ENCODE data around the gene GRIN2C.

GRIN2C gene

DNA sequence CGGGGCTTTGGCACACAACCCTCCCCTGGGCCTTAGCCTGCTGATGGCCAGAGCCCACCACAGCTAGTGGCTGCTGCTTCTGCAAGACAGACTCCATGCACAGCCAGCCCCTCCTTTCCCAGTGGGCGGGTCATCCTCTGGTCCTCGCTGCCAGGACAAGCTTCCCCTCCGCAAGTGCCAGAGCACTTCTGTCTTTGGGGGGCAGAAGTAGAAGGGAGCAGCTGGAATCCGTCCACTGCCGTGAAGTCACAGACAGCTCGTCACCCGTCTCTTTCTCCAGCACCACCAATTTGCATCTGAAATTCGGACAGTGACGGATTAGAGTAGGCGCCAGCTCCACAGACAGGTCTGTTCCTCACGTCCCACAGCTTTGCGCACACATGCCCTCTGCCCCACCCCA is 52.2 kb downstream of the GRIN2C start:
- TF ChIP-seq ZFX (IDR thresholded peaks at IDR 0.05; ENCODE audit: borderline replicate concordance), result no peak
- TF ChIP-seq, protein P1, sequence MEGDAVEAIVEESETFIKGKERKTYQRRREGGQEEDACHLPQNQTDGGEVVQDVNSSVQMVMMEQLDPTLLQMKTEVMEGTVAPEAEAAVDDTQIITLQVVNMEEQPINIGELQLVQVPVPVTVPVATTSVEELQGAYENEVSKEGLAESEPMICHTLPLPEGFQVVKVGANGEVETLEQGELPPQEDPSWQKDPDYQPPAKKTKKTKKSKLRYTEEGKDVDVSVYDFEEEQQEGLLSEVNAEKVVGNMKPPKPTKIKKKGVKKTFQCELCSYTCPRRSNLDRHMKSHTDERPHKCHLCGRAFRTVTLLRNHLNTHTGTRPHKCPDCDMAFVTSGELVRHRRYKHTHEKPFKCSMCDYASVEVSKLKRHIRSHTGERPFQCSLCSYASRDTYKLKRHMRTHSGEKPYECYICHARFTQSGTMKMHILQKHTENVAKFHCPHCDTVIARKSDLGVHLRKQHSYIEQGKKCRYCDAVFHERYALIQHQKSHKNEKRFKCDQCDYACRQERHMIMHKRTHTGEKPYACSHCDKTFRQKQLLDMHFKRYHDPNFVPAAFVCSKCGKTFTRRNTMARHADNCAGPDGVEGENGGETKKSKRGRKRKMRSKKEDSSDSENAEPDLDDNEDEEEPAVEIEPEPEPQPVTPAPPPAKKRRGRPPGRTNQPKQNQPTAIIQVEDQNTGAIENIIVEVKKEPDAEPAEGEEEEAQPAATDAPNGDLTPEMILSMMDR (IDR thresholded peaks at IDR 0.05), result no peak
- no peak overlapping the region for H3K27ac ChIP-seq

DNA sequence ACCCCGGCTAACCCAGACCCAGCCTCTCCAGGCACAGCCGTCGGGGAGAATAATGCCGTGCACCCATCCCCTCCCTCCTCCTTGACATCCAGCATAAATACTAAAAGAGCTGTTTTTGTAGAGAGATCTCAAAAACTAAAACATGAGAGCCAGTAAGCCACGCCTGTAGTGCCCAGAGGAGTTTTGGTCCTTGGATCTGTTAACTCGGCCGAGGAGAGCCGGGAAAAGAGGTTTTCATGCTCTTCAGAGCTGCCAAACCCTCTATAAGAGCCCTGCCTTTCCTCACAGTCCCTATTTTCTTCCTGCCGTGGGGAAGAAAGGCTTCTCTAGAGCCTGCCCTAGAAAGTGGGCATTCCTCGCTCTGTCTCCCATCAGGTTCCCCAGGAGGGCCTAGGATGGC is 53.4 kb downstream of the GRIN2C start:
- TF ChIP-seq, protein P1 (IDR thresholded peaks at IDR 0.05), result no peak
- no peak for TF ChIP-seq ZFX (IDR thresholded peaks at IDR 0.05; ENCODE audit: borderline replicate concordance)
- no peak overlapping the region for H3K27ac ChIP-seq

DNA sequence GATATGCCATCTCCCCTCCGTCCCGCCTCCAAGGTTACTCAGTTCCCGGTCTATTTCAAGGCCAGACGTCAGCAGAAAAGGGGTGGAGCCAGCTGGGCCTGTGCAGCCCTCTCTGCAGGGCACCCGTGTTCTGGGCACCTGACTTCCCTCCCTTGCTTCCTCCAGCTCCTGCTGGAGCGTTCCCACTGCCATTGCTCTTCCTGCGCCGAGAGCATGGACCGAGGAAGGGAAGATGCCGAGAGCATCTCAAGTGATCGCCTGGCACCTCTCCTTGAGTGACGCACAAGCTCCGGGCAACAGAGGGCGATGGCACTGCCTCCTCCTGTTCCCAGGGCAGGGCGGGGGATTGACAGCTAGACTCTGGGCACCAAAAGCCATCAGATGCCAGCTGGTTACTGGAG is 54.1 kb downstream of the GRIN2C start:
- TF ChIP-seq, protein P1 (IDR thresholded peaks at IDR 0.05), result no peak
- TF ChIP-seq ZFX (IDR thresholded peaks at IDR 0.05; ENCODE audit: borderline replicate concordance), result no peak

DNA sequence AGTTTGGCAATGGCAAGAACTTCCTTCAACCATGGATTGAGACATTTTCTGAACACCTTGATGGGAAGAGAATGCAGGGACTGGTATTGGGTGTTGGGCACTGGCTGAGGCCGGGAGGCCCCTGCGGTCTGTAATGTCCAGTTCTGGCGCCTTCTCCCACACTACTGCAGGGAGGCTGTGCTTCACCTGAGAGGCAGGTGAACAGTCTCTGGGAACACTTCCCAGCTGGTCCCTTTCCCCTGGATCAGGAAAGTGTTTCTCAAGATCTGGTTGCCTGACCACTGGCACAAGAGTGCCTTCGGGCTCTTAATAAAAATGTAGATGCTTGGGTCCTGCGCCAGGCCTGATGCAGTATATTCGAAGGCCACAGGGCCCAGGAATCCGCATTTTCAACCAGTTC is 55.0 kb downstream of the GRIN2C start:
- H3K27ac ChIP-seq, result no peak overlapping the region
- TF ChIP-seq, protein P1 (IDR thresholded peaks at IDR 0.05), result no peak
- no peak for TF ChIP-seq ZFX (IDR thresholded peaks at IDR 0.05; ENCODE audit: borderline replicate concordance)

More for the DNA sequence above, 54.1 kb downstream of the GRIN2C start:
- no peak overlapping the region for H3K27ac ChIP-seq

DNA sequence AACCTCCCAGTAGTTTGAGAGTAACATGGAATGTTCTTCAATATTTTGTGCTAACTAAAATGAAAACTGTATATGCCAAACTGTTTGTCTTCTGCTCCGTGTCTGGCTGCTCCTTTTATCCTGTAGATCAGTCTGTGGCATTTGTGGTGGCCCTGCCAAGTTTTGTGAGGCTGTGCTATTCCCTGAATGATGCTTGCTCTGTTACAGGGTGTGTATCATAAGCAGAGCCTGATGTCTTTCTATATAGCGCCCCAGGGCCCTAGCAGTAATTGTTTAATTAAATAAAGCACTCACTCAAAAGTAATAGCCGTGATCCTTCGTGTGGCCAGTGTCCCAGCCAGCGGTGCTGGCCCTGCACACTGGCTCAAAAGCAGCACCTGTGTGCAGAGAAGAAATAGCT is 55.7 kb downstream of the GRIN2C start:
- TF ChIP-seq ZFX (IDR thresholded peaks at IDR 0.05; ENCODE audit: borderline replicate concordance), result no peak
- H3K27ac ChIP-seq, result no peak overlapping the region

DNA sequence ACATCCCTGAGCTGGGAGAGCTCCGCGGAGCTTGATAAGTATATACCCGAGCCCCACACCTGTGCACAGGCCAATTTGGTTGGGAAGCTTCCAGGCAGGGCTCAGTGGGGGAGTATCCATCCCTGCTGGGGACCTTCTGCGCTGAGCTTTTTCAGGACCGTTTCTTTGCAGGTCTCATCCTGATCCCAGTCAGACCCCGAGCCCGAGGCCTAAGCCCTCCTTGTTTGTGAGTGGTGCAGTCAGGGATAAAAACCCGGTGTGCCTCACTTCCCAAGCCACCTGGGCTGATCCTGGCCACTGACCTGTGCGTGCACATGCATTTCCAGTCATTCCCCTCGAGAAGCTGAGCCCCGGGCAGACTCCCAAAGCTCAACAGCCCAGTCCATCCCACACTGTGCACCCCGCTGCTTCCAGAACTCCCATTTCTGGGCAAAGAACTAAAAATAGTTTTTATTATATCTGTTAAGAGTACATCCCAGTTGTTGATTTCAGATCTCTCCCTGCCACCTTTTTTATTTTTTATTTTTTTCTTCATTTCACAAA is 56.2 kb downstream of the GRIN2C start:
- TF ChIP-seq, protein P1 (IDR thresholded peaks at IDR 0.05), result no peak
- no peak for TF ChIP-seq ZFX (IDR thresholded peaks at IDR 0.05; ENCODE audit: borderline replicate concordance)

DNA sequence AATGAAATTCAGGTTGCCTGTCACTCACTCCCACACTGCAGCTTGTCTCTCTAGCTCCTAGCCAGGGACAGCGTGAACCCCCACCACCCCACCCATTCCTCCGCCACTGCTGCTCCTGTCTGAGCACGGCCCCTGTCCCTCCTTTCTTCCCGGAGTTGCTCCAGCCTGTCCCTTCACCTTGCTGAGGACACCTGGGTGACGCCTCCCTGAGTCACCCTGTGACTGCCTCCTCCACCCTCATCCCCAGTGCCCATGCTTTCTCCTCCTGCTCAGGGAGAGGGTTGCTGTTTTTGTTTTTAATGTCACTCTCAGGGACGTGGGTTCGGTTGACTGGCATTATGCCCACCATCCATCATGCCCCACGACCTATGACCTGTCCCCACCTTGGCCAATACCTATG is 57.8 kb downstream of the GRIN2C start:
- TF ChIP-seq, protein P1 (IDR thresholded peaks at IDR 0.05), result no peak
- TF ChIP-seq ZFX (IDR thresholded peaks at IDR 0.05; ENCODE audit: borderline replicate concordance), result no peak
- no peak overlapping the region for H3K27ac ChIP-seq

More for the DNA sequence above, 56.2 kb downstream of the GRIN2C start:
- H3K27ac ChIP-seq, result no peak overlapping the region

DNA sequence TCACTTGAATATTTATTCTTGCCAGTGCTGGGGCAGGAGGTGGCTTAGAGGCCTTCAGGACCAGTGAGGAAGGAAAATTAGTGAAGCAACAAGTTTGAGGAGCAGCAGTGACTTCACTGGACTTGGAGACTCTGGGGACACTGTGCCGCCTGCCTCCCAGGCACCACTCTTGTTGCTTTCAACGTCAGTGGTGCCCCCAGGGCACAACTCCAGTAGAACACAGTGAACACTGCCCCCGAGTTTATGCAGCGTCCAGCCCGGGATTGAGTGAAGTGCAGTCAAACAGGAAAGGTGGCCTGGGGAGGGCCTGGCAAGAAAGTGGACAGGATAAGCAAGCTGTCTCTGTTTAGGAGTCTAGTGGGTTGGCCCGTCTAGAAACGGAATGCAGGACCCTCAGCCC is 59.2 kb downstream of the GRIN2C start:
- H3K27ac ChIP-seq, result no peak overlapping the region
- TF ChIP-seq ZFX (IDR thresholded peaks at IDR 0.05; ENCODE audit: borderline replicate concordance), result no peak
- TF ChIP-seq, protein P1 (IDR thresholded peaks at IDR 0.05), result no peak

All from 22Rv1 (cell line).